GM12878 (cell line): ENCODE results near the gene LCMT1. TPM values are rescaled to one million over a fixed set of nuclear protein-coding genes. Genes with fewer than 3 reads are reported as not detected.

Experiments used
- CBFB ChIP-seq: IDR thresholded peaks from 2 replicates; pipeline ENCODE4 v1.6.1; 2016; ENCODE audit warnings: antibody characterized with exemption, low read depth
- CTCF ChIP-seq, 3 experiments: IDR thresholded peaks in 2 of 3; conservative IDR thresholded peaks in 1 of 3; 2 replicates each; pipeline ENCODE4 v1.5.1; 2011; ENCODE audit warnings: low read depth in 3 of 3, low read length in 3 of 3, mild to moderate bottlenecking in 3 of 3, control low read depth in 2 of 3, moderate library complexity in 2 of 3, inconsistent platforms in 1 of 3, mixed read lengths in 1 of 3; ENCODE audit not compliant: control insufficient read depth in 2 of 3, insufficient read depth in 1 of 3; ENCODE audit errors: extremely low read depth in 1 of 3
- EZH2 ChIP-seq: IDR thresholded peaks from 2 replicates; pipeline ENCODE4 v1.6.1; 2012; ENCODE audit warnings: low read depth, mild to moderate bottlenecking, control low read depth, inconsistent platforms, low read length, borderline replicate concordance; ENCODE audit not compliant: control insufficient read depth
- HCFC1 ChIP-seq: fragments of 150-350 bp; IDR thresholded peaks from 2 replicates; pipeline ENCODE4 v1.6.1; 2014; ENCODE audit warnings: low read length
- HDAC6 ChIP-seq: fragments of 200-600 bp; sonication (generic); IDR thresholded peaks from one replicate; pipeline ENCODE4 v1.8.0; 2017; ENCODE audit warnings: antibody characterized with exemption; ENCODE audit not compliant: unreplicated experiment
- HSF1 ChIP-seq: fragments of 150-350 bp; IDR thresholded peaks from 2 replicates; pipeline ENCODE4 v1.6.1; 2014; ENCODE audit warnings: mild to moderate bottlenecking, low read depth, low read length
- IRF3 ChIP-seq: fragments of 450-650 bp; IDR thresholded peaks from 2 replicates; pipeline ENCODE4 v1.6.1; 2014; ENCODE audit warnings: mild to moderate bottlenecking
- IRF5 ChIP-seq: fragments of 450-650 bp; IDR thresholded peaks from 2 replicates; pipeline ENCODE4 v1.6.1; 2017; ENCODE audit warnings: borderline replicate concordance
- LARP7 ChIP-seq: fragments of 450-650 bp; IDR thresholded peaks from 2 replicates; pipeline ENCODE4 v1.6.1; 2017; ENCODE audit warnings: mild to moderate bottlenecking
- NFXL1 ChIP-seq: fragments of 450-650 bp; IDR thresholded peaks from 2 replicates; pipeline ENCODE4 v1.6.1; 2017; ENCODE audit warnings: antibody characterized with exemption, mild to moderate bottlenecking, borderline replicate concordance
- POLR2A ChIP-seq: IDR thresholded peaks from 2 replicates; pipeline ENCODE4 v1.6.1; 2011; ENCODE audit warnings: low read depth, mild to moderate bottlenecking, low read length
- POLR2AphosphoS5 ChIP-seq: IDR thresholded peaks from 2 replicates; pipeline ENCODE4 v1.6.1; 2011; ENCODE audit warnings: mild to moderate bottlenecking, low read length, inconsistent platforms
- RAD21 ChIP-seq: IDR thresholded peaks from 2 replicates; pipeline ENCODE4 v1.6.1; 2011; ENCODE audit warnings: mild to moderate bottlenecking, low read depth, low read length, moderate library complexity; ENCODE audit not compliant: insufficient read depth
- RB1 ChIP-seq: fragments of 450-650 bp; formaldehyde crosslinking; IDR thresholded peaks from 2 replicates; pipeline ENCODE4 v1.6.1; 2017; ENCODE audit warnings: mild to moderate bottlenecking, borderline replicate concordance
- SREBF2 ChIP-seq: IDR thresholded peaks from 2 replicates; pipeline ENCODE4 v1.6.1; 2012; ENCODE audit warnings: mild to moderate bottlenecking, low read length
- SUPT20H ChIP-seq: IDR thresholded peaks from 2 replicates; pipeline ENCODE4 v1.6.1; 2011; ENCODE audit warnings: low read depth, mild to moderate bottlenecking, low read length, moderate library complexity, borderline replicate concordance; ENCODE audit not compliant: control insufficient read depth
- SUZ12 ChIP-seq: fragments of 200-600 bp; sonication (generic); IDR thresholded peaks from one replicate; pipeline ENCODE4 v1.6.1; 2018; ENCODE audit warnings: antibody characterized with exemption, mild to moderate bottlenecking; ENCODE audit not compliant: unreplicated experiment
- WRNIP1 ChIP-seq: IDR thresholded peaks from 2 replicates; pipeline ENCODE4 v1.6.1; 2011; ENCODE audit warnings: low read depth, low read length, improper control_type of control experiment, borderline replicate concordance
- ZBED1 ChIP-seq: IDR thresholded peaks from 2 replicates; pipeline ENCODE4 v1.6.1; 2016; ENCODE audit warnings: borderline replicate concordance
- ZNF207 ChIP-seq: fragments of 450-650 bp; IDR thresholded peaks from 2 replicates; pipeline ENCODE4 v1.6.1; 2014; ENCODE audit warnings: antibody characterized with exemption, mild to moderate bottlenecking, borderline replicate concordance
- ZSCAN29 ChIP-seq: fragments of 450-650 bp; IDR thresholded peaks from 2 replicates; pipeline ENCODE4 v1.6.1; 2017; ENCODE audit warnings: mild to moderate bottlenecking, moderate library complexity
- polyA plus RNA-seq, 11 experiments: library from polyadenylated mRNA; depleted of rRNA in 4 of 11; unstranded in 6 of 11; stranded (reverse) in 5 of 11; fragments of >200 nt; fragmentation: Nextera tagmentation in 4 of 11; fragmentation: Illumina TruSeq in 1 of 11; extraction: Ambion mirVana in 4 of 11; extraction: Trizol in 1 of 11; gene quantifications; 1 replicate in 1 of 11; 2 replicates in 10 of 11; pipeline versions ENCODE4 v1.2.1 to v1.2.3, GENCODE V29; 2011 to 2016; ENCODE audit warnings: inconsistent platforms in 2 of 11, missing spikeins in 2 of 11, low read depth in 1 of 11
- total RNA-seq, 4 experiments: library from RNA; depleted of rRNA in 3 of 4; stranded (reverse); fragments of >200 nt in 3 of 4; fragmentation: Illumina TruSeq in 1 of 4; extraction: Trizol in 1 of 4; gene quantifications; 2 replicates each; pipeline versions ENCODE4 v1.2.1 to v1.2.3, GENCODE V29; 2013 to 2021

LCMT1 gene
- total and polyA plus RNA-seq, 10 of the 15 experiments (the other 5 are each of a cell fraction or from before 2014, with no cell fraction given): 19.7 to 51.2 (median 32.6) TPM

- TF ChIP-seq LARP7: peak; percentile 68; the same call in 1 of the 2 replicates
- no peak for TF ChIP-seq NFXL1
- TF ChIP-seq ZSCAN29: no peak
- no peak for TF ChIP-seq RB1
- no peak; the same call in 1 of the 2 replicates for TF ChIP-seq ZNF207
- TF ChIP-seq IRF5: no peak
- no peak for TF ChIP-seq HSF1
- no peak for TF ChIP-seq WRNIP1
- TF ChIP-seq HCFC1: peak; percentile 68
- TF ChIP-seq RAD21: peak; percentile 73
- peak; percentile 73 for TF ChIP-seq POLR2AphosphoS5
- no peak for TF ChIP-seq EZH2
- TF ChIP-seq SUZ12: no peak
- TF ChIP-seq CTCF (IDR thresholded peaks at IDR 0.05 in 2 of 3, conservative IDR thresholded peaks at IDR 0.05 in 1 of 3; ENCODE audit: control insufficient read depth in 2 of 3, extremely low read depth in 1 of 3, insufficient read depth in 1 of 3, low read depth in 3 of 3, low read length in 3 of 3): peak; percentile 39 to 61 (median 50); a peak in 5 of 6 replicates
- 0 out of 2 replicates have a peak, but pooled peaks have one; percentile 25 for TF ChIP-seq SREBF2
- TF ChIP-seq ZBED1: no peak
- TF ChIP-seq POLR2A: peak; percentile 91
- TF ChIP-seq IRF3: no peak
- no peak for TF ChIP-seq HDAC6
- TF ChIP-seq CBFB: no peak
- no peak for TF ChIP-seq SUPT20H
Measured at GRCh38 chr16:25106567-25107465, 4.7 kb upstream of the LCMT1 start (continued).
